DOHH2 (cell line): Measurements from ENCODE around the gene SPIRE1.
"Not testable (repeated sequence)": the region's sequence is repeated elsewhere in the genome, so short reads cannot be mapped to it uniquely, and the experiment has no call there.

Source experiments
- H3F3A ChIP-seq: fragments of 200-600 bp; sonication (generic), shearing (Covaris generic); 2 replicates; pipeline ENCODE4 v1.6.0; 2016; ENCODE audit warnings: antibody characterized with exemption, mild to moderate bottlenecking; ENCODE audit not compliant: control insufficient read depth, insufficient read depth
- H3K27ac ChIP-seq: fragments of 200-600 bp; sonication (generic); 2 replicates; pipeline ENCODE4 v1.5.1; 2014; ENCODE audit warnings: low read depth, mild to moderate bottlenecking, low read length, moderate library complexity
- H3K27me3 ChIP-seq: fragments of 200-600 bp; sonication (generic); 2 replicates; pipeline ENCODE4 v1.6.1; 2014; ENCODE audit warnings: mild to moderate bottlenecking, low read length, mixed read lengths; ENCODE audit not compliant: control insufficient read depth
- H3K36me3 ChIP-seq: fragments of 200-600 bp; sonication (generic); 2 replicates; pipeline ENCODE4 v1.6.1; 2014; ENCODE audit warnings: mild to moderate bottlenecking, low read length, moderate library complexity, mixed read lengths; ENCODE audit not compliant: control insufficient read depth
- H3K4me1 ChIP-seq: fragments of 200-600 bp; sonication (generic); 2 replicates; pipeline ENCODE4 v1.6.1; 2014; ENCODE audit warnings: mild to moderate bottlenecking, low read length, mixed read lengths; ENCODE audit not compliant: control insufficient read depth
- H3K4me2 ChIP-seq: fragments of 200-600 bp; sonication (generic); 2 replicates; pipeline ENCODE4 v1.6.0; 2014; ENCODE audit warnings: mild to moderate bottlenecking, low read length, moderate library complexity
- H3K4me3 ChIP-seq: fragments of 200-600 bp; sonication (generic); 2 replicates; pipeline ENCODE4 v1.5.1; 2014; ENCODE audit warnings: mild to moderate bottlenecking, low read length, mixed read lengths
- H3K79me2 ChIP-seq: fragments of 200-600 bp; sonication (generic); 2 replicates; pipeline ENCODE4 v1.6.1; 2014; ENCODE audit warnings: mild to moderate bottlenecking, low read length, mixed read lengths; ENCODE audit not compliant: control insufficient read depth
- H3K9me2 ChIP-seq: fragments of 200-600 bp; sonication (generic); replicated peaks from 2 replicates; pipeline ENCODE4 v1.6.1; 2014; ENCODE audit warnings: mild to moderate bottlenecking, low read length, mixed read lengths; ENCODE audit not compliant: control insufficient read depth
- H3K9me3 ChIP-seq: fragments of 200-600 bp; sonication (generic); 2 replicates; pipeline ENCODE4 v1.6.1; 2014; ENCODE audit warnings: antibody characterized with exemption, low read length, mixed read lengths; ENCODE audit not compliant: control insufficient read depth, insufficient read depth
- H4K20me1 ChIP-seq: fragments of 200-600 bp; sonication (generic); 2 replicates; pipeline ENCODE4 v1.6.0; 2014; ENCODE audit warnings: low read depth, mild to moderate bottlenecking, antibody characterized with exemption, low read length, moderate library complexity; ENCODE audit not compliant: control insufficient read depth, insufficient read depth
- EZH2phosphoT487 ChIP-seq: fragments of 200-600 bp; sonication (generic); IDR thresholded peaks from 2 replicates; pipeline ENCODE4 v1.6.1; 2017; ENCODE audit warnings: borderline replicate concordance, mild to moderate bottlenecking, antibody characterized with exemption, low read length, moderate library complexity, mixed read lengths
- TF ChIP-seq, protein P1 (sequence below): fragments of 200-600 bp; sonication (generic); IDR thresholded peaks from one replicate; pipeline ENCODE4 v1.5.1; 2014; ENCODE audit warnings: antibody characterized with exemption, mild to moderate bottlenecking, low read depth, low read length; ENCODE audit not compliant: poor library complexity, severe bottlenecking

SPIRE1 gene

DNA sequence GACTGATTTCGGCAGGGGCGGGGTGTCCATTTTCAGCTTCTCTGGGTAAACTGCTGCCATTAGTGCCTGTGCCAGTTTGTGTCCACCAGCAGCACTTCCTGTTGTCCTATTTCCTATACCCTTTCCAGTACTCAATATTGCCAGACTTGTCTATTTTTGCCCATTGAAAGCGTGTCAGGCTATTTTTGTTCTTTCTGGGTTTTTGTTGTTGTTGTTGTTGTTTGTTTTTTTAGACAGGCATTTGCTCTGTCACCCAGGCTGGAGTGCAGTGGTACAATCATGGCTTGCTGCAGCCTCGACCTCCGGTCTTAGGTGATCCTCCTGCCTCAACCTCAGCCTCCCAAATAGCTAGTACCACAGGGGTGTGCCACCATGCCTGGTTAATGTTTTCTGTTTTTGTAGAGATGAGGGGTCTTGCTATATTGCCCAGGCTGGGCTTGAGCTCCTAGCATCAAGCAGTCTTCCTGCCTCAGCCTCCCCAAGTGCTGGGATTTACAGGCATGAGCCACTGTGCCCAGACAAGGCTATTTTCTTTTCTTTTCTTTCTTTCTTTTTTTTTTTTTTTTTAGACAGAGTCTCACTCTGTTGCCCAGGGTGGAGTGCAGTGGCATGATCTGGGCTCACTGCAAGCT, 241.7 kb downstream of the SPIRE1 start:
- Histone ChIP-seq H3K4me1 (peaks cover 57% of the 10 kb centered on the region), H3F3A (peaks cover 28% of the 10 kb centered on the region), H3K79me2 (peaks cover 71% of the 10 kb centered on the region), H3K9me3 (no peaks in the 10 kb centered on the region), H3K4me2 (peak overlapping the region; percentile 17; the same call in 1 of the 2 replicates), H3K36me3 (peaks cover 31% of the 10 kb centered on the region), H3K9me2 (no peaks in the 10 kb centered on the region), H3K27me3 (no peaks in the 10 kb centered on the region), H4K20me1 (no peaks in the 10 kb centered on the region), H3K27ac (peak overlapping the region; percentile 31; the same call in 1 of the 2 replicates), H3K4me3 (no peak overlapping the region)
- no peak for TF ChIP-seq EZH2phosphoT487
- TF ChIP-seq, protein P1, sequence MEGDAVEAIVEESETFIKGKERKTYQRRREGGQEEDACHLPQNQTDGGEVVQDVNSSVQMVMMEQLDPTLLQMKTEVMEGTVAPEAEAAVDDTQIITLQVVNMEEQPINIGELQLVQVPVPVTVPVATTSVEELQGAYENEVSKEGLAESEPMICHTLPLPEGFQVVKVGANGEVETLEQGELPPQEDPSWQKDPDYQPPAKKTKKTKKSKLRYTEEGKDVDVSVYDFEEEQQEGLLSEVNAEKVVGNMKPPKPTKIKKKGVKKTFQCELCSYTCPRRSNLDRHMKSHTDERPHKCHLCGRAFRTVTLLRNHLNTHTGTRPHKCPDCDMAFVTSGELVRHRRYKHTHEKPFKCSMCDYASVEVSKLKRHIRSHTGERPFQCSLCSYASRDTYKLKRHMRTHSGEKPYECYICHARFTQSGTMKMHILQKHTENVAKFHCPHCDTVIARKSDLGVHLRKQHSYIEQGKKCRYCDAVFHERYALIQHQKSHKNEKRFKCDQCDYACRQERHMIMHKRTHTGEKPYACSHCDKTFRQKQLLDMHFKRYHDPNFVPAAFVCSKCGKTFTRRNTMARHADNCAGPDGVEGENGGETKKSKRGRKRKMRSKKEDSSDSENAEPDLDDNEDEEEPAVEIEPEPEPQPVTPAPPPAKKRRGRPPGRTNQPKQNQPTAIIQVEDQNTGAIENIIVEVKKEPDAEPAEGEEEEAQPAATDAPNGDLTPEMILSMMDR, result no peak

DNA sequence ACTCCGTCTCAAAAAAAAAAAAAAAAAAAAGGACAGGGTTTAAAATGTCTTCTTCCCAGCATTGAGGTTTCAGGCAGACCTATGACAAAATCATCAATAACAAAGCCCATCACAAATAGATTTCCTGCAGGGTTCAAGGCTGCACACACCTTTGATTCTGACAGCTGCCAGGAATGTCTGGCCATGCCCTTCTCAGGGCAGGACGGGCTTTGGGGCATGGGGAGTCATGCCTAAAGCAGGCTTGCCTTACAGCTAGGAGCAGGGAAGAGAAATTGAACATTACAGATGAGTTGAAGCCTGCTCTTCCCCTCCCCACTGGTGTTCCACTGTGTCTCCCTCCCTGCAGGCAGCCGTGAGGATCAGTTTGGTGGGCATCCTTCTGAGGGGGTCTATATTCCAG, 246.5 kb downstream of the SPIRE1 start:
- TF ChIP-seq, protein P1, result no peak
- no peak for TF ChIP-seq EZH2phosphoT487
- Histone ChIP-seq H3K9me3 (no peaks in the 10 kb centered on the region), H3F3A (0 out of 2 replicates have a peak, but pooled peaks cover 6% of the 10 kb centered on the region), H3K4me3 (no peak overlapping the region), H3K4me1 (peaks cover 62% of the 10 kb centered on the region), H3K79me2 (peaks cover 86% of the 10 kb centered on the region), H3K9me2 (no peaks in the 10 kb centered on the region), H3K27me3 (peaks cover 6% of the 10 kb centered on the region), H4K20me1 (peaks cover 4% of the 10 kb centered on the region; the same call in 1 of the 2 replicates), H3K4me2 (no peak overlapping the region), H3K36me3 (peaks cover 38% of the 10 kb centered on the region), H3K27ac (no peak overlapping the region)

DNA sequence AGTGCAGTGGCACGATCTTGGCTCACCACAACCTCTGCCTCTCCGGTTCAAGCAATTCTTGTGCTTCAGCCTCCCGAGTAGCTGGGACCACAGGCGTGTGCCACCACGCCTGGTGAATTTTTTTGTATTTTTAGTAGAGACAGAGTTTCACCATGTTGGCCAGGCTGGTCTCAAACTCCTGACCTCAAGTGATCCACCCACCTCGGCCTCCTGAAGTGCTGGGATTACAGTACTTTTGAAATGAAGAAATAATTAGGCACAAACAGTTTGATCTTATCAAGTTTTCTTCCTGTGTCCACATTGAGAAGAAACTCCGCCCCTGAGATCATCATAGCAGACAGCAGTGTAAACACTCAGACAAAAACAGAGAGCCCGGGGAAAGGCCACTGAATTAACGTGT, 247.2 kb downstream of the SPIRE1 start:
- Histone ChIP-seq H3K36me3 (peaks cover 38% of the 10 kb centered on the region), H3K27me3 (peaks cover 13% of the 10 kb centered on the region), H3K4me1 (peaks cover 57% of the 10 kb centered on the region), H3K79me2 (peaks cover 79% of the 10 kb centered on the region)
- not testable (repeated sequence) for H3K9me3 ChIP-seq, H3F3A ChIP-seq, H3K27ac ChIP-seq, H3K9me2 ChIP-seq, H3K4me3 ChIP-seq, H3K4me2 ChIP-seq, H4K20me1 ChIP-seq

DNA sequence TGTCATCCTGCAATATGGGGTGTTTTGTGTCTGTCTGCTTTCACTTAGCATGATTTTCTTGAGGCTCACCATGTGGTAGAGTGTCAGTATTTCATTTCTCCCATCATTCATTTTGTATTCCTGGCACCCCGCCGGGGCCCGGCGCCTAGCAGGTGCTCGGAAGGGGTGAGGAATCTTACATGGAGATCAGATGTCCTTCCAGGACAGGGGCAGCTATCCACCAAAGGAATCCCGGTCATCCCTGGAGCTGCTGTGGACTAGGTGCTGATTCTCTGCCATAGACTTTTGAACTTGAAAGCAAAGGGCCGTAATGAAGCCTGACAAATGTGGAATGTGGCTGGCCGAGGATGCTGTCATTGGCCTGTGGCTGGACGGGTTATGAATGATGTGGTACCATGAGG, 247.8 kb downstream of the SPIRE1 start:
- H4K20me1 ChIP-seq, result peaks cover 4% of the 10 kb centered on the region; the same call in 1 of the 2 replicates
- peaks cover 51% of the 10 kb centered on the region for H3K4me1 ChIP-seq
- H3K79me2 ChIP-seq, result peaks cover 74% of the 10 kb centered on the region
- H3F3A ChIP-seq, result 0 out of 2 replicates have a peak, but pooled peaks cover 6% of the 10 kb centered on the region
- H3K4me2 ChIP-seq, result peak overlapping the region; percentile 92
- no peak overlapping the region for H3K27ac ChIP-seq
- no peaks in the 10 kb centered on the region for H3K9me2 ChIP-seq
- peak overlapping the region; percentile 84 for H3K4me3 ChIP-seq
- TF ChIP-seq EZH2phosphoT487, result no peak
- TF ChIP-seq, protein P1, result no peak
- peaks cover 38% of the 10 kb centered on the region for H3K36me3 ChIP-seq
- no peaks in the 10 kb centered on the region for H3K9me3 ChIP-seq
- peaks cover 18% of the 10 kb centered on the region for H3K27me3 ChIP-seq
